ENCODE results near the gene WAC.
"Not testable (repeated sequence)": the region's sequence is repeated elsewhere in the genome, so short reads cannot be mapped to it uniquely, and the experiment has no call there.

The WAC gene

GRCh38 chr10:28566458-28567015 lies 33.6 kb downstream of the WAC start:
- no peak for DNase-seq (ENCODE audit: low read depth)
- no peak overlapping the region for H3K4me3 ChIP-seq (ENCODE audit: low read depth, low read length)
- no peak for TF ChIP-seq MYC (IDR thresholded peaks at IDR 0.05; ENCODE audit: low read depth, low read length)
- TF ChIP-seq, protein P1, sequence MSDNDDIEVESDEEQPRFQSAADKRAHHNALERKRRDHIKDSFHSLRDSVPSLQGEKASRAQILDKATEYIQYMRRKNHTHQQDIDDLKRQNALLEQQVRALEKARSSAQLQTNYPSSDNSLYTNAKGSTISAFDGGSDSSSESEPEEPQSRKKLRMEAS (IDR thresholded peaks at IDR 0.05; ENCODE audit: low read depth, low read length) = no peak
- TF ChIP-seq CTCF (IDR thresholded peaks at IDR 0.05; ENCODE audit: low read depth, low read length) = no peak
- no peak for TF ChIP-seq POLR2A (IDR thresholded peaks at IDR 0.05; ENCODE audit: extremely low read depth, insufficient read length)

DNA sequence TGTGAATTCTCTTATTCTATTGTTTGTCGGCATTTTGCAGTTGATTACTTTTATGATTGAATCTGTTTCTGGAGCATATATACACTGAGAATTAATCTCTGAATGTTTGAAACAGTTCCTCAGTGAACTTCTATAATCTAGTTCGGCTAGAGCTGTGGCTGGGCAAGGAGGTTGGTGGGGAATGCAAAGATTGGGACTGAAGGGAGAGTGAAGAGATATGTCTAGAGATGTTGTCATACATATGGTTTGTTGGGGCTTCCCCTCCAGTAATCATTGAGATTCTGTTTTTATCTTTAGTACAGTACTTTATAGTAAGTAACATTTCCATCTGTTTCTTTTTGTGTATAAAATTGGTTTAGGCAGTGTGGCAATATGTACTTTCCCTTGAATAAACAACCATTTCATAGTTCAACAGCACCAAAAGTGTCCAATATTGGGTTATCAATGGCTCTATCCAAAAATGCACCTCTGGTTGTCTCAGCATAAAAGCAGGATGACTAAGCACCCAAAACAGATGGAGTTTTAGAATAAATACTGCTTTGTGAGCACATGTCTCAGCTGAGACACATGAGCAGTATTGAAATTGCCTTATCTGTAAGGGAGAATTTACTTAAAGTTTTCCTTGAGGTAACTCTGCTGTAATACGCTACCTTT lies 36.7 kb downstream of the WAC start:
- no peak overlapping the region for H3K4me3 ChIP-seq (ENCODE audit: low read depth, low read length)
- TF ChIP-seq POLR2A (IDR thresholded peaks at IDR 0.05; ENCODE audit: extremely low read depth, insufficient read length) (no peak), MYC (IDR thresholded peaks at IDR 0.05; ENCODE audit: low read depth, low read length) (no peak), CTCF (IDR thresholded peaks at IDR 0.05; ENCODE audit: low read depth, low read length) (no peak)
- TF ChIP-seq, protein P1 (IDR thresholded peaks at IDR 0.05; ENCODE audit: low read depth, low read length) = no peak

DNA sequence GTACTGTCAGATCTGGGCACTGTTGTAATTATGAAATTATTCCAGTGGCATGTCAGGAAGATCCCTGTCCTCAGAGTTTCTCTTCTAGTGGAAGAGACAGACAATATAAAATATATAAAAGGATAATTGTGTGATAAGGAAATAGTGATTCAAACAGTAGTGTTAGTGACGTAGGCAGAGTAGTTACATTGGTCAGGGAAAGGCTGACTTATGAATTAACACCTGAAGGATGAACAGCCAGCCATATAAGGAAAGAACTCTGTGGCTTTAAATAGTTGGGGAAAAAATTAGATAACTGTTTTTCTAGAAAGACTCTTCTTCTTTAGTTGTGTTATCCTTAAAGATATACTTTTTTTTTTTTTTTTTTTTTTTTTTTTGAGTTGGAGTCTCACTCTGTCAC lies 37.7 kb downstream of the WAC start:
- no peak for DNase-seq (ENCODE audit: low read depth)
- TF ChIP-seq POLR2A (IDR thresholded peaks at IDR 0.05; ENCODE audit: extremely low read depth, insufficient read length) (no peak), MYC (IDR thresholded peaks at IDR 0.05; ENCODE audit: low read depth, low read length) (no peak), CTCF (IDR thresholded peaks at IDR 0.05; ENCODE audit: low read depth, low read length) (no peak)
- TF ChIP-seq, protein P1 (IDR thresholded peaks at IDR 0.05; ENCODE audit: low read depth, low read length) = no peak
- H3K4me3 ChIP-seq (ENCODE audit: low read depth, low read length) = no peak overlapping the region

More for the DNA sequence above, 36.7 kb downstream of the WAC start:
- DNase-seq (ENCODE audit: low read depth) = no peak

DNA sequence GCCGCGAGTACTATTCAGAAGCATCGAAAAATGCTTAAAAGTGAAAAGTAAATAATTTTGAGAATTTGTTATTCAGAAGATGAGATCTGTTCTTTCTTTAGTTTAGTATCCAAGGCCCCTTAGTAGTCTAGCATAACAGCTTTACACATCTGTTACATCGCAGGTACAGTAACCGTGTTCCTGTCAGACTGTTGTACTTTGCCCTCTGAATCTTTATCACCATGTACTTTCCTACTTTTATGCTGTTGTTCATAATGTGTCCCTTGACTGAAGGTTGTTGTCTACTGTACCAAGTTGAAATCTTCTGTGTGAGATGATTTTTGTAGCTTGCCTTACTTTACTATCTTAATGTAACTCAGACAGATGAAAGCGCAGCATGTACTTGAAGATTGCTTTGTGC lies 38.3 kb downstream of the WAC start:
- no peak for DNase-seq (ENCODE audit: low read depth)
- TF ChIP-seq POLR2A (IDR thresholded peaks at IDR 0.05; ENCODE audit: extremely low read depth, insufficient read length) (no peak), MYC (IDR thresholded peaks at IDR 0.05; ENCODE audit: low read depth, low read length) (no peak), CTCF (IDR thresholded peaks at IDR 0.05; ENCODE audit: low read depth, low read length) (no peak)
- TF ChIP-seq, protein P1 (IDR thresholded peaks at IDR 0.05; ENCODE audit: low read depth, low read length) = no peak
- no peak overlapping the region for H3K4me3 ChIP-seq (ENCODE audit: low read depth, low read length)

GRCh38 chr10:28574214-28574613 lies 41.3 kb downstream of the WAC start:
- not testable (repeated sequence) for H3K4me3 ChIP-seq (ENCODE audit: low read depth, low read length); DNase-seq (ENCODE audit: low read depth)

DNA sequence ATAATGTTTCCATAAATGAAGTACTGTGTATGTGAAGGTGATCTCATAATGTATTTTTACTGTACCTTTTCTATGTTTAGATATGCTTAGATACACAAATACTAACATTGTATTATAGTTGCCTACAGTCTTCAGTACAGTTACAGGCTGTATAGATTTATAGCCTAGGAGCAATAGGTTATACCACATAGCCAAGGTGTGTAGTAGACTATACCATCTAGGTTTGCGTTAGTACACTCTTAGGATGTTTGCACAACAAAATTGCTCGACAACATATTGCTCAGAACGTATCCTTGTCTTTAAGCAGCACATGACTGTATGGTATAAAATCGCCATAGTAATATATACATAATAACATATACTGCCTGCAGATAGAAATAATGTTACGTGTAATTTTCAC lies 42.9 kb downstream of the WAC start:
- no peak overlapping the region for H3K4me3 ChIP-seq (ENCODE audit: low read depth, low read length)
- TF ChIP-seq, protein P1 (IDR thresholded peaks at IDR 0.05; ENCODE audit: low read depth, low read length) = no peak
- no peak for TF ChIP-seq CTCF (IDR thresholded peaks at IDR 0.05; ENCODE audit: low read depth, low read length)
- no peak for TF ChIP-seq POLR2A (IDR thresholded peaks at IDR 0.05; ENCODE audit: extremely low read depth, insufficient read length)
- no peak for TF ChIP-seq MYC (IDR thresholded peaks at IDR 0.05; ENCODE audit: low read depth, low read length)
- DNase-seq (ENCODE audit: low read depth) = no peak
